ENCODE measurements around the gene ASTN2.

The ASTN2 gene

GRCh38 chr9:117084221-117084620, 330.6 kb downstream of the ASTN2 start:
- DNase-seq (ENCODE audit: insufficient read length, low spot score) (no peak), FAIRE-seq (no peak)
- TF ChIP-seq, protein P1, sequence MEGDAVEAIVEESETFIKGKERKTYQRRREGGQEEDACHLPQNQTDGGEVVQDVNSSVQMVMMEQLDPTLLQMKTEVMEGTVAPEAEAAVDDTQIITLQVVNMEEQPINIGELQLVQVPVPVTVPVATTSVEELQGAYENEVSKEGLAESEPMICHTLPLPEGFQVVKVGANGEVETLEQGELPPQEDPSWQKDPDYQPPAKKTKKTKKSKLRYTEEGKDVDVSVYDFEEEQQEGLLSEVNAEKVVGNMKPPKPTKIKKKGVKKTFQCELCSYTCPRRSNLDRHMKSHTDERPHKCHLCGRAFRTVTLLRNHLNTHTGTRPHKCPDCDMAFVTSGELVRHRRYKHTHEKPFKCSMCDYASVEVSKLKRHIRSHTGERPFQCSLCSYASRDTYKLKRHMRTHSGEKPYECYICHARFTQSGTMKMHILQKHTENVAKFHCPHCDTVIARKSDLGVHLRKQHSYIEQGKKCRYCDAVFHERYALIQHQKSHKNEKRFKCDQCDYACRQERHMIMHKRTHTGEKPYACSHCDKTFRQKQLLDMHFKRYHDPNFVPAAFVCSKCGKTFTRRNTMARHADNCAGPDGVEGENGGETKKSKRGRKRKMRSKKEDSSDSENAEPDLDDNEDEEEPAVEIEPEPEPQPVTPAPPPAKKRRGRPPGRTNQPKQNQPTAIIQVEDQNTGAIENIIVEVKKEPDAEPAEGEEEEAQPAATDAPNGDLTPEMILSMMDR (IDR thresholded peaks at IDR 0.05; ENCODE audit: insufficient read depth, missing control alignments), result no peak

DNA sequence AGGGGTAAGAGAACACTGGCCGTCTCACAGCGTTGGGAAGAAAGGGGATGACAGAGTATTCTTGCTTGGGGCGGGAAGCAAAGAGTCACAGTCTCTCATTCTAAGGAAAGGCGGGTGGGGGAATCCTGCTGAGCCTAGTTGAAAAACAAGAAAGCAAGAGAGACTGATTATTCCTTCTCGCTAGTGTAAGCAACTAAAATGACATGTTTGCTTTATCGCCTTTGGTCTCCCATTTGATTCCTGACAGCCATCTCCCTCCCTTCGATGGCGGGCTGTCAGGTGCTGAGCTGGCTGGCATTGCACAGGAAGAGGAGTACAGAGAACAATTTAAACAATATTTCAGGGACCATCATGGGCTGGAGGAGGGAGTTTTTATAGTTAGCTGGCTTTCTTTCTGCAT, 331.3 kb downstream of the ASTN2 start:
- no peak for FAIRE-seq
- TF ChIP-seq, protein P1 (IDR thresholded peaks at IDR 0.05; ENCODE audit: insufficient read depth, missing control alignments), result no peak
- no peak for DNase-seq (ENCODE audit: insufficient read length, low spot score)

DNA sequence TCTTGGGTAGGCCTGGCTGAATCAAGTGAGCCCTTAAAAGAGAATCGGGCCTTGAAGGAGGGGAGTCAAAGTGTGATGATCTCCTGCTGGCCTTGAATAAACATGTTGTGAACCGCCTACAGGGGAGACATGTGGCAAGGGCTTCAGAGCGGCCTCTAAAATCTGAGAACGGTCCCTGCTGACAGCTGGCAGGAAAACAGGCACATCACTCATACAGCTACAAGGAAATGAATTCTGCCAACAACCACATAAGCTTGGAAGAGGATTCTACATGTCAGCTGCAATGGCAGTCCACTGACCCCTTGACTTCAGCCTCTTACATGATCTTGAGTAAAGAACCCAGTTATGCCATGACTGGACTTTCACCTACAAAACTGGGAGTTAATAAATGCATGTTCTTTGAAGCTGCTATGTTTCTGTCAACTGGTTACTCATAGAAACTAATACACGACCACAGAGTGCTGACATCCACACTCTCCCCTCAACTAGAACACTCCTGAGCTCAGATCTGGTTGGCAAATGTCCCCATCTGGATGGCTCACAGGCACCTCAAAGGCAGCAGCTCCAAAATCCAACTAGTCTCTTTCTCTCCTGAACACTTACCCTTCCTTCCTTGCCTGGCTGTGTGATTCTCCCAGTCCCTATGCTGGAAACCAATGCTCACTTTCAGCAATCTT, 333.1 kb downstream of the ASTN2 start:
- FAIRE-seq, result no peak
- TF ChIP-seq, protein P1 (IDR thresholded peaks at IDR 0.05; ENCODE audit: insufficient read depth, missing control alignments), result no peak
- no peak for DNase-seq (ENCODE audit: insufficient read length, low spot score)

GRCh38 chr9:117080765-117081390, 334.0 kb downstream of the ASTN2 start:
- DNase-seq (ENCODE audit: insufficient read length, low spot score) (no peak), FAIRE-seq (no peak)
- TF ChIP-seq, protein P1 (IDR thresholded peaks at IDR 0.05; ENCODE audit: insufficient read depth, missing control alignments), result no peak

- DNase-seq (ENCODE audit: insufficient read length, low spot score) (no peak), FAIRE-seq (no peak)
- TF ChIP-seq, protein P1 (IDR thresholded peaks at IDR 0.05; ENCODE audit: insufficient read depth, missing control alignments), result no peak
Measured at GRCh38 chr9:117076571-117077290, 338.1 kb downstream of the ASTN2 start.

DNA sequence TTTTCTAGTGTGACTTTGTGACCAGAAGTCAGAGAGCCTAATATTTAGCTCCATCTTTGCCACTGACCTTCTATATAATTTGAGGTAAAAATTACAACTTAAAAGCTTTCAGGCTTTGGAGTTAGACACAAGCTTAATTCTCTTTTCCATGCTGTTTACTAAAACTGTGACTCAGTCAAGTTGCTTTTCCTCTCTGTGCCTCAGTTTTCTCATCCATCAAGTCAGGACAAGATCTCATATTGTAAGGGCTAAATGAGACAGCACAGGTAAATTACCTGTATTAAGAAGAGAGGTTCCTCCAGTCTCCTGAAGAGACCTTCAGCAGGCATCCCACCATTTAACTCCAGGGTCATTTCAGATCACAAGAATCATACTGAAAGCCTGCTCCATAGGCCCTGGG, 339.2 kb downstream of the ASTN2 start:
- no peak for DNase-seq (ENCODE audit: insufficient read length, low spot score)
- no peak for FAIRE-seq
- TF ChIP-seq, protein P1 (IDR thresholded peaks at IDR 0.05; ENCODE audit: insufficient read depth, missing control alignments), result no peak
